H1 (cell line): ENCODE data around the gene TFB2M. TPM values are rescaled to one million over a fixed set of nuclear protein-coding genes. Genes with fewer than 3 reads are reported as not detected.

Experiments
- CTCF ChIA-PET: fragments of 300-600 bp; sonication (Branson Sonifier 250); formaldehyde crosslinking; loops from one replicate; lab custom pipeline; 2021; ENCODE audit not compliant: partially characterized antibody; lab: Charles Lee
- POLR2A ChIA-PET: fragments of 300-600 bp; sonication (Branson Sonifier 250); formaldehyde crosslinking; loops from one replicate; lab custom pipeline; 2021; ENCODE audit warnings: inconsistent platforms; ENCODE audit not compliant: partially characterized antibody; lab: Charles Lee
- DNase-seq, 2 experiments: peaks; one replicate each; pipeline versions ENCODE4 v3.0.0 to v3.0.0-alpha.2; 2010 to 2022; ENCODE audit warnings: low spot score in 2 of 2, low read depth in 1 of 2, mixed read lengths in 1 of 2
- FAIRE-seq: peaks from 2 replicates; lab custom pipeline; 2011; peaks lifted over from hg19 to GRCh38; lab: Jason Lieb, UNC
- H2AFZ ChIP-seq: 2 replicates; pipeline ENCODE4 v1.8.1; 2012; ENCODE audit warnings: low read length, inconsistent platforms
- H2AK5ac ChIP-seq: 2 replicates; pipeline ENCODE4 v1.6.1; 2013; ENCODE audit warnings: low read depth, low read length
- H2BK120ac ChIP-seq: replicated peaks from 2 replicates; pipeline ENCODE3; 2013; ENCODE audit warnings: low read depth, low read length, inconsistent platforms
- H2BK12ac ChIP-seq: 2 replicates; pipeline ENCODE4 v1.6.1; 2013; ENCODE audit warnings: low read depth, low read length
- H2BK15ac ChIP-seq: 2 replicates; pipeline ENCODE4 v1.6.1; 2013; ENCODE audit warnings: low read length
- H2BK20ac ChIP-seq: 2 replicates; pipeline ENCODE4 v1.6.1; 2013; ENCODE audit warnings: low read length
- H2BK5ac ChIP-seq: 2 replicates; pipeline ENCODE4 v1.6.1; 2013; ENCODE audit warnings: low read depth, low read length
- H3K14ac ChIP-seq: 2 replicates; pipeline ENCODE4 v1.6.1; 2013; ENCODE audit warnings: inconsistent platforms; ENCODE audit not compliant: insufficient read length
- H3K18ac ChIP-seq: 2 replicates; pipeline ENCODE4 v1.6.1; 2013; ENCODE audit warnings: low read length; ENCODE audit errors: extremely low read depth
- H3K23ac ChIP-seq: 2 replicates; pipeline ENCODE4 v1.6.1; 2013; ENCODE audit warnings: inconsistent platforms; ENCODE audit not compliant: insufficient read length
- H3K23me2 ChIP-seq: 2 replicates; pipeline ENCODE4 v1.6.1; 2013; ENCODE audit warnings: low read depth, low read length
- H3K27ac ChIP-seq: 2 replicates; pipeline ENCODE4 v1.6.1; 2011; ENCODE audit warnings: low read depth, low read length, inconsistent platforms
- H3K27me3 ChIP-seq, 4 experiments: replicated peaks in 1 of 4; 1 replicate in 1 of 4; 2 replicates in 3 of 4; pipeline versions ENCODE4 v1.6.1 to v1.8.1; 2011 to 2013; ENCODE audit warnings: low read length in 3 of 4, mild to moderate bottlenecking in 3 of 4, inconsistent platforms in 2 of 4, mixed read lengths in 2 of 4, moderate library complexity in 1 of 4; ENCODE audit not compliant: control insufficient read depth in 3 of 4, insufficient read depth in 3 of 4; ENCODE audit errors: extremely low read depth in 1 of 4
- H3K36me3 ChIP-seq, 4 experiments: 2 replicates each; pipeline versions ENCODE4 v1.6.1 to v1.8.1; 2011 to 2013; ENCODE audit warnings: mild to moderate bottlenecking in 4 of 4, low read length in 3 of 4, moderate library complexity in 2 of 4, control low read depth in 1 of 4, inconsistent platforms in 1 of 4; ENCODE audit not compliant: insufficient read depth in 4 of 4, control insufficient read depth in 2 of 4
- H3K4ac ChIP-seq: replicated peaks from 2 replicates; pipeline ENCODE3; 2013; ENCODE audit warnings: low read length, low read depth, mixed read lengths, inconsistent platforms; ENCODE audit not compliant: insufficient read length
- H3K4me1 ChIP-seq, 4 experiments: replicated peaks in 1 of 4; 1 replicate in 1 of 4; 2 replicates in 3 of 4; pipeline versions ENCODE4 v1.6.1 to v1.8.1; 2011 to 2013; ENCODE audit warnings: low read length in 3 of 4, inconsistent platforms in 2 of 4, mixed read lengths in 1 of 4; ENCODE audit not compliant: insufficient read depth in 4 of 4, control insufficient read depth in 3 of 4
- H3K4me2 ChIP-seq, 2 experiments: 2 replicates each; pipeline versions ENCODE4 v1.6.1 to v1.8.1; 2011 to 2013; ENCODE audit warnings: low read depth in 2 of 2, low read length in 2 of 2, control low read depth in 1 of 2, inconsistent platforms in 1 of 2, mild to moderate bottlenecking in 1 of 2; ENCODE audit not compliant: insufficient read depth in 1 of 2
- H3K4me3 ChIP-seq, 4 experiments: fragments of 200-600, 300-600 bp in 1 of 4; sonication (generic), shearing (Covaris generic), sonication (Bioruptor Twin) in 1 of 4; 2 replicates each; pipeline versions ENCODE4 v1.5.1 to v1.8.1; 2011 to 2016; ENCODE audit warnings: low read length in 4 of 4, low read depth in 3 of 4, control low read depth in 2 of 4, inconsistent platforms in 2 of 4, mild to moderate bottlenecking in 2 of 4, mixed read lengths in 1 of 4, moderate library complexity in 1 of 4; ENCODE audit not compliant: insufficient read depth in 2 of 4; ENCODE audit errors: extremely low read depth in 1 of 4
- H3K56ac ChIP-seq: replicated peaks from 2 replicates; pipeline ENCODE3; 2013; ENCODE audit warnings: low read depth, mild to moderate bottlenecking, mixed read lengths, low read length, inconsistent platforms; ENCODE audit not compliant: insufficient read length
- H3K79me1 ChIP-seq: 2 replicates; pipeline ENCODE4 v1.6.1; 2013; ENCODE audit warnings: low read depth, low read length, control low read depth
- H3K79me2 ChIP-seq, 2 experiments: 2 replicates each; pipeline versions ENCODE4 v1.6.1 to v1.8.1; 2012 to 2013; ENCODE audit warnings: low read length in 2 of 2, mild to moderate bottlenecking in 2 of 2, inconsistent platforms in 1 of 2; ENCODE audit not compliant: insufficient read depth in 2 of 2, control insufficient read depth in 1 of 2
- H3K9ac ChIP-seq, 4 experiments: replicated peaks in 1 of 4; 1 replicate in 1 of 4; 2 replicates in 3 of 4; pipeline versions ENCODE4 v1.6.1 to v1.8.1; 2011 to 2013; ENCODE audit warnings: low read depth in 3 of 4, low read length in 3 of 4, control low read depth in 2 of 4, mild to moderate bottlenecking in 2 of 4, moderate library complexity in 2 of 4, inconsistent platforms in 1 of 4; ENCODE audit errors: extremely low read depth in 1 of 4
- H3K9me3 ChIP-seq, 2 experiments: 2 replicates each; pipeline versions ENCODE4 v1.6.1 to v1.8.1; 2012 to 2013; ENCODE audit warnings: mild to moderate bottlenecking in 2 of 2, moderate library complexity in 2 of 2, control low read depth in 1 of 2, inconsistent platforms in 1 of 2, low read depth in 1 of 2, low read length in 1 of 2, mixed read lengths in 1 of 2; ENCODE audit not compliant: insufficient read depth in 2 of 2
- H4K20me1 ChIP-seq, 2 experiments: replicated peaks in 1 of 2; 2 replicates each; pipeline versions ENCODE3 to v1.8.1; 2011 to 2013; ENCODE audit warnings: inconsistent platforms in 2 of 2, low read length in 2 of 2, mild to moderate bottlenecking in 1 of 2; ENCODE audit not compliant: insufficient read depth in 2 of 2, control insufficient read depth in 1 of 2
- H4K5ac ChIP-seq: 2 replicates; pipeline ENCODE4 v1.6.1; 2013; ENCODE audit warnings: low read length, low read depth, mixed read lengths, inconsistent platforms; ENCODE audit not compliant: insufficient read length
- H4K8ac ChIP-seq: 2 replicates; pipeline ENCODE4 v1.8.0; 2013; ENCODE audit warnings: mild to moderate bottlenecking, moderate library complexity, low read length, inconsistent platforms; ENCODE audit not compliant: insufficient read depth; ENCODE audit errors: extremely low read depth
- H4K91ac ChIP-seq: replicated peaks from 2 replicates; pipeline ENCODE3; 2013; ENCODE audit warnings: low read length, mixed read lengths, inconsistent platforms; ENCODE audit not compliant: insufficient read length
- CTBP2 ChIP-seq: IDR thresholded peaks from 2 replicates; pipeline ENCODE4 v1.7.0; 2011; ENCODE audit warnings: borderline replicate concordance, mild to moderate bottlenecking, moderate library complexity, mixed read lengths, low read length; ENCODE audit not compliant: insufficient read depth, insufficient read length
- JUN ChIP-seq: IDR thresholded peaks from 2 replicates; pipeline ENCODE4 v1.6.1; 2011; ENCODE audit warnings: low read depth, mild to moderate bottlenecking, improper control_type of control experiment, low read length
- KDM5A ChIP-seq: fragments of 200-600 bp; IDR thresholded peaks from 2 replicates; pipeline ENCODE4 v1.7.1; 2012; ENCODE audit warnings: mild to moderate bottlenecking, low read length, inconsistent platforms, mixed read lengths
- POLR2A ChIP-seq, 2 experiments: IDR thresholded peaks; 1 replicate in 1 of 2; 2 replicates in 1 of 2; pipeline ENCODE4 v1.6.1; 2011; ENCODE audit warnings: low read depth in 2 of 2, low read length in 2 of 2, mild to moderate bottlenecking in 2 of 2; ENCODE audit errors: control extremely low read depth in 1 of 2
- SP2 ChIP-seq: IDR thresholded peaks from 2 replicates; pipeline ENCODE4 v1.6.1; 2012; ENCODE audit warnings: mild to moderate bottlenecking, low read length, inconsistent platforms
- SUZ12 ChIP-seq: fragments of 200-600 bp; sonication (generic); IDR thresholded peaks from 2 replicates; pipeline ENCODE4 v1.6.1; 2012; ENCODE audit warnings: mild to moderate bottlenecking, inconsistent platforms, low read length, moderate library complexity, mixed read lengths
- TAF1 ChIP-seq: IDR thresholded peaks from 2 replicates; pipeline ENCODE4 v1.6.1; 2011; ENCODE audit warnings: mild to moderate bottlenecking, low read depth, low read length
- TBP ChIP-seq: IDR thresholded peaks from 2 replicates; pipeline ENCODE4 v1.6.1; 2011; ENCODE audit warnings: low read depth, low read length, improper control_type of control experiment
- TCF12 ChIP-seq: IDR thresholded peaks from 2 replicates; pipeline ENCODE4 v1.6.1; 2011; ENCODE audit warnings: low read depth, mild to moderate bottlenecking, low read length
- TEAD4 ChIP-seq: IDR thresholded peaks from 2 replicates; pipeline ENCODE4 v1.6.1; 2012; ENCODE audit warnings: low read depth, low read length, inconsistent platforms, mixed read lengths
- WGBS, 2 experiments: shearing (Covaris generic) in 1 of 2; methylation state at CpG; one replicate each; pipeline versions ENCODE4 v1.1.6 to v1.1.7; 2013 to 2015; ENCODE audit warnings: low lambda C conversion rate in 2 of 2, mixed read lengths in 2 of 2, inconsistent platforms in 1 of 2, low coverage in 1 of 2, missing lambda C conversion rate in 1 of 2; ENCODE audit not compliant: insufficient replicate concordance in 2 of 2, insufficient coverage in 1 of 2, insufficient read length in 1 of 2; ENCODE audit errors: extremely low coverage in 1 of 2, missing lambda C conversion rate in 1 of 2; 5-methylcytosine and 5-hydroxymethylcytosine counted together
- polyA plus RNA-seq, 7 experiments: library from polyadenylated mRNA; depleted of rRNA in 3 of 7; stranded (reverse) in 5 of 7; unstranded in 2 of 7; fragments of >200 nt in 5 of 7; fragments of 200-250 nt in 2 of 7; gene quantifications; 1 replicate in 5 of 7; 2 replicates in 1 of 7; 4 replicates in 1 of 7; pipeline versions ENCODE4 v1.2.1 to v1.2.3, GENCODE V29; 2011 to 2013; ENCODE audit warnings: missing spikeins in 2 of 7, mixed read lengths in 2 of 7
- total RNA-seq: library from RNA; stranded (reverse); fragmentation: NEBNext Ultra II Directional; extraction: Animal tissue kit (Norgen Biotek cat#: 25700); gene quantifications from 2 replicates; pipeline ENCODE4 v1.2.1, GENCODE V29; 2021
- TF ChIP-seq, protein P1 (sequence below): IDR thresholded peaks from 2 replicates; pipeline ENCODE4 v1.6.1; 2011; ENCODE audit warnings: low read length, improper control_type of control experiment
- TF ChIP-seq, protein P2 (sequence below): IDR thresholded peaks from 2 replicates; pipeline ENCODE4 v1.6.1; 2011; ENCODE audit warnings: low read depth, mild to moderate bottlenecking, low read length; ENCODE audit not compliant: insufficient read depth

TFB2M gene
- total and polyA plus RNA-seq, 2 of the 8 experiments (the other 6 are each of a cell fraction or from before 2014, with no cell fraction given) = 10.4 to 22.0 TPM

DNA sequence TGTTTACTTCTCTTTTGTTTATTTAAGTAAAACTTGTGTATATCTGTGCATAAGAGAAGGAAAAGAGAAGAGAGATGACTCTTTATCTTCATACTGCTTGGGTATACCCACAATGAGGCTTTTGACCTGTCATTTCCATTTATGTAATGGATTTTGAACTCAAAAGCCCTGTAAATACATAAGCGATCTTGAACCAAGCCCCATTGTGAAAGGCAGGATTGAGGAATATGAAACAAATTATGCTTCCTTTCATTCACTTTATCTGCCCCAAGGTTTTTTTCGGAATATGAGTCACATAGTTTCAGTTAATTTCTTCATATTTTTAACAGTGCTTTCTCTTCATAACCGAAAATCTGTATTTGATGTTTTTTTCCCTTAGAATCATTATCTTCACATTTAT lies 21.5 kb upstream of the TFB2M start:
- no peaks in the 10 kb centered on the region; a peak in 1 of 4 replicates for H3K9me3 ChIP-seq
- H3K27ac ChIP-seq = no peak overlapping the region
- no peak overlapping the region for H3K9ac ChIP-seq
- H3K4me2 ChIP-seq = no peak overlapping the region
- POLR2A ChIA-PET = no interaction called here
- H2AK5ac ChIP-seq = no peak overlapping the region
- no peak overlapping the region for H3K4me3 ChIP-seq
- no peak overlapping the region for H3K18ac ChIP-seq
- H3K4me1 ChIP-seq = no peaks in the 10 kb centered on the region
- FAIRE-seq (no peak), DNase-seq (no peak)
- H2BK12ac ChIP-seq = no peak overlapping the region
- no peak overlapping the region for H2BK5ac ChIP-seq
- no peak overlapping the region for H3K14ac ChIP-seq
- TF ChIP-seq, protein P1, sequence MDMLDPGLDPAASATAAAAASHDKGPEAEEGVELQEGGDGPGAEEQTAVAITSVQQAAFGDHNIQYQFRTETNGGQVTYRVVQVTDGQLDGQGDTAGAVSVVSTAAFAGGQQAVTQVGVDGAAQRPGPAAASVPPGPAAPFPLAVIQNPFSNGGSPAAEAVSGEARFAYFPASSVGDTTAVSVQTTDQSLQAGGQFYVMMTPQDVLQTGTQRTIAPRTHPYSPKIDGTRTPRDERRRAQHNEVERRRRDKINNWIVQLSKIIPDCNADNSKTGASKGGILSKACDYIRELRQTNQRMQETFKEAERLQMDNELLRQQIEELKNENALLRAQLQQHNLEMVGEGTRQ = no peak
- no peak for TF ChIP-seq POLR2A (IDR thresholded peaks at IDR 0.05; ENCODE audit: control extremely low read depth in 1 of 2, low read depth in 2 of 2, low read length in 2 of 2)
- TF ChIP-seq SUZ12 = no peak
- TF ChIP-seq KDM5A = no peak
- TF ChIP-seq SP2 = no peak
- no peak for TF ChIP-seq JUN
- TF ChIP-seq CTBP2 = no peak
- no peak for TF ChIP-seq TBP
- no peak for TF ChIP-seq TAF1
- TF ChIP-seq, protein P2, sequence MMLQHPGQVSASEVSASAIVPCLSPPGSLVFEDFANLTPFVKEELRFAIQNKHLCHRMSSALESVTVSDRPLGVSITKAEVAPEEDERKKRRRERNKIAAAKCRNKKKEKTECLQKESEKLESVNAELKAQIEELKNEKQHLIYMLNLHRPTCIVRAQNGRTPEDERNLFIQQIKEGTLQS = no peak
- TF ChIP-seq TEAD4 = no peak
- TF ChIP-seq TCF12 = no peak
- no peak overlapping the region for H4K5ac ChIP-seq
- peaks cover 0 to 6% (median 0%) of the 10 kb centered on the region in 4 experiments; a peak in 2 of 8 replicates for H3K36me3 ChIP-seq
- no peak overlapping the region for H3K4ac ChIP-seq
- no peaks in the 10 kb centered on the region for H3K27me3 ChIP-seq
- no peak overlapping the region for H2BK20ac ChIP-seq
- H3K56ac ChIP-seq = no peak overlapping the region
- no peak overlapping the region for H2BK120ac ChIP-seq
- no peak overlapping the region for H2AFZ ChIP-seq
- CTCF ChIA-PET = no interaction called here
- H4K20me1 ChIP-seq = no peaks in the 10 kb centered on the region
- H4K91ac ChIP-seq = no peak overlapping the region
- H3K79me2 ChIP-seq = peaks cover 0 to 14% of the 10 kb centered on the region in 2 experiments; a peak in 2 of 4 replicates
- no peak overlapping the region for H2BK15ac ChIP-seq
- 88% methylated on average over 3 of the region's 3 CpGs; no CpG with 5 or more reads in 1 of the 2 experiments for WGBS, 2 experiments
- no peak overlapping the region for H4K8ac ChIP-seq
- no peak overlapping the region for H3K23ac ChIP-seq
- no peaks in the 10 kb centered on the region; the same call in 1 of the 2 replicates for H3K79me1 ChIP-seq
- H3K23me2 ChIP-seq = no peaks in the 10 kb centered on the region
